ENCODE data around the gene SPNS3. TPM values are rescaled to one million over a fixed set of nuclear protein-coding genes. Genes with fewer than 3 reads are reported as not detected.

SPNS3 gene
- polyA plus RNA-seq, 1 donor (not counting 4 experiments of a cell fraction or from before 2014, with no cell fraction given), result not detected

DNA sequence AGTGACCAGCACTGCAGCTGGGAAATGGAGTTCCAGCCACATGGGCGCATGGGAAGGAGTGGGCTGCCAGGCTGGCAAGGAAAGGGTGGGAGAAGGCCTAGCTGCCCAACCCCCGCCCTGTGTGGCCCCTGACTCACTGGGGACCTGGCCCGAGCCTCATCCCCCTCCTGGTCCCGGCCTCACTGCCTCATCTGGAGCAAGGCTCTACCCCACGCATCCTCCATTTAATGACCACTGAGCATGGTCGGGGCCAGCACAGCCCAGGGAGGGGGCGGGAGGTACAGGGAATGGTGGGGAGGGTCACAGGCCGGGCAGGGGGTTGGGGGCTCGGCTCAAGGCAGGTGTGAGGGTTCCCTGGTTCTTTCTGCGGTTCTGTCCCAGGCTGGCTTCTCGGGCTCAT, 81.0 kb downstream of the SPNS3 start:
- H4K20me1 ChIP-seq (ENCODE audit: control insufficient read depth, extremely low read depth, insufficient read depth, low read length), result no peaks in the 10 kb centered on the region
- no peak for DNase-seq (ENCODE audit: low read depth, low spot score)
- no peak overlapping the region for H3K4me2 ChIP-seq (ENCODE audit: control insufficient read depth, extremely low read depth, insufficient read depth, low read depth, low read length)
- H3K36me3 ChIP-seq (ENCODE audit: control insufficient read depth in 2 of 2, extremely low read depth in 1 of 2, insufficient read depth in 2 of 2, low read length in 2 of 2), result no peaks in the 10 kb centered on the region
- H3K27me3 ChIP-seq (ENCODE audit: control insufficient read depth, extremely low read depth, insufficient read depth, low read length), result peaks cover 15% of the 10 kb centered on the region
- FAIRE-seq, result no peak
- H3K27ac ChIP-seq (ENCODE audit: control insufficient read depth, insufficient read depth, low read length), result no peak overlapping the region
- H3K79me2 ChIP-seq (ENCODE audit: control insufficient read depth, insufficient read depth, low read length), result no peaks in the 10 kb centered on the region
- H3K9ac ChIP-seq (ENCODE audit: control insufficient read depth, extremely low read depth, insufficient read depth, low read length), result no peak overlapping the region
- H3K4me1 ChIP-seq (ENCODE audit: control insufficient read depth, extremely low read depth, insufficient read depth, low read length), result no peaks in the 10 kb centered on the region
- no peak overlapping the region for H3K4me3 ChIP-seq (ENCODE audit: control insufficient read depth in 2 of 3, extremely low read depth in 1 of 3, insufficient read depth in 2 of 3, low read depth in 1 of 3, low read length in 3 of 3)
- no peak overlapping the region for H2AFZ ChIP-seq (ENCODE audit: control insufficient read depth, low read length)
- no peak for TF ChIP-seq EZH2 (IDR thresholded peaks at IDR 0.05; ENCODE audit: low read length)
- TF ChIP-seq, protein P1, sequence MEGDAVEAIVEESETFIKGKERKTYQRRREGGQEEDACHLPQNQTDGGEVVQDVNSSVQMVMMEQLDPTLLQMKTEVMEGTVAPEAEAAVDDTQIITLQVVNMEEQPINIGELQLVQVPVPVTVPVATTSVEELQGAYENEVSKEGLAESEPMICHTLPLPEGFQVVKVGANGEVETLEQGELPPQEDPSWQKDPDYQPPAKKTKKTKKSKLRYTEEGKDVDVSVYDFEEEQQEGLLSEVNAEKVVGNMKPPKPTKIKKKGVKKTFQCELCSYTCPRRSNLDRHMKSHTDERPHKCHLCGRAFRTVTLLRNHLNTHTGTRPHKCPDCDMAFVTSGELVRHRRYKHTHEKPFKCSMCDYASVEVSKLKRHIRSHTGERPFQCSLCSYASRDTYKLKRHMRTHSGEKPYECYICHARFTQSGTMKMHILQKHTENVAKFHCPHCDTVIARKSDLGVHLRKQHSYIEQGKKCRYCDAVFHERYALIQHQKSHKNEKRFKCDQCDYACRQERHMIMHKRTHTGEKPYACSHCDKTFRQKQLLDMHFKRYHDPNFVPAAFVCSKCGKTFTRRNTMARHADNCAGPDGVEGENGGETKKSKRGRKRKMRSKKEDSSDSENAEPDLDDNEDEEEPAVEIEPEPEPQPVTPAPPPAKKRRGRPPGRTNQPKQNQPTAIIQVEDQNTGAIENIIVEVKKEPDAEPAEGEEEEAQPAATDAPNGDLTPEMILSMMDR (optimal IDR thresholded peaks at IDR 0.05 in 1 of 3, IDR thresholded peaks at IDR 0.05 in 1 of 3, conservative IDR thresholded peaks at IDR 0.05 in 1 of 3; ENCODE audit: extremely low read depth in 1 of 3, insufficient read depth in 2 of 3, low read length in 3 of 3), result no peak
- H3K9me3 ChIP-seq (ENCODE audit: control insufficient read depth, low read depth, low read length), result no peaks in the 10 kb centered on the region
- dilution Hi-C loops (cut with MboI; ENCODE audit: extremely low pct_ligation_motif_present, low sequenced_read_pairs), result no loop called here
- no peaks in the 10 kb centered on the region for H3K9me1 ChIP-seq (ENCODE audit: control insufficient read depth, extremely low read depth, insufficient read depth, low read length)

DNA sequence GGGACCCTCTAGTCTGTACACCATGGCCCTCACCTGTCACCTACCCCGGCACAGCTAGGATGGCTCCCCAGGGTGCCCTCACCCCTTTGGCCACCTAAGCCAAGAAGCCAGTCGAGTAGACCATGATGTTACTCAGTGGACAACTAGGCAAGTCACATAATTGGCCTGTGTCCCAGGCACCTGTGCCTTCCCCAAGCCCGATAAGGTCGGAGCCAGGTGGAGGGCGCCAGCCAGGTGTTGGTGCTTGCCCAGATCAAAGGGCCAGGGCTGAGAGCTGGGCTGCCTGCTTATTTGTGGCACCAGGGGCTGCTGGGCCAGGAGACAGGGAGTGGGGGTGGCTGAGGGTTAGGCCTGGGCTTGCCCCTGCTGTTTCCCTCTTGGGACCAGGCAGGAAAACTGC, 81.8 kb downstream of the SPNS3 start:
- H3K27ac ChIP-seq (ENCODE audit: control insufficient read depth, insufficient read depth, low read length), result no peak overlapping the region

More for the DNA sequence above, 81.8 kb downstream of the SPNS3 start:
- no peak for FAIRE-seq
- DNase-seq (ENCODE audit: low read depth, low spot score), result no peak
- Histone ChIP-seq H3K9ac (ENCODE audit: control insufficient read depth, extremely low read depth, insufficient read depth, low read length) (no peak overlapping the region), H3K4me2 (ENCODE audit: control insufficient read depth, extremely low read depth, insufficient read depth, low read depth, low read length) (no peak overlapping the region), H3K27me3 (ENCODE audit: control insufficient read depth, extremely low read depth, insufficient read depth, low read length) (peaks cover 9% of the 10 kb centered on the region), H3K9me1 (ENCODE audit: control insufficient read depth, extremely low read depth, insufficient read depth, low read length) (no peaks in the 10 kb centered on the region), H3K4me3 (ENCODE audit: control insufficient read depth in 2 of 3, extremely low read depth in 1 of 3, insufficient read depth in 2 of 3, low read depth in 1 of 3, low read length in 3 of 3) (no peak overlapping the region), H3K4me1 (ENCODE audit: control insufficient read depth, extremely low read depth, insufficient read depth, low read length) (no peaks in the 10 kb centered on the region), H3K79me2 (ENCODE audit: control insufficient read depth, insufficient read depth, low read length) (no peaks in the 10 kb centered on the region), H3K9me3 (ENCODE audit: control insufficient read depth, low read depth, low read length) (no peaks in the 10 kb centered on the region), H3K36me3 (ENCODE audit: control insufficient read depth in 2 of 2, extremely low read depth in 1 of 2, insufficient read depth in 2 of 2, low read length in 2 of 2) (no peaks in the 10 kb centered on the region), H2AFZ (ENCODE audit: control insufficient read depth, low read length) (no peak overlapping the region), H4K20me1 (ENCODE audit: control insufficient read depth, extremely low read depth, insufficient read depth, low read length) (no peaks in the 10 kb centered on the region)
- TF ChIP-seq, protein P1 (optimal IDR thresholded peaks at IDR 0.05 in 1 of 3, IDR thresholded peaks at IDR 0.05 in 1 of 3, conservative IDR thresholded peaks at IDR 0.05 in 1 of 3; ENCODE audit: extremely low read depth in 1 of 3, insufficient read depth in 2 of 3, low read length in 3 of 3), result no peak
- TF ChIP-seq EZH2 (IDR thresholded peaks at IDR 0.05; ENCODE audit: low read length), result no peak
- dilution Hi-C loops (cut with MboI; ENCODE audit: extremely low pct_ligation_motif_present, low sequenced_read_pairs), result no loop called here
